HG02642 (cell line): Measurements from ENCODE around the gene PITX2.

Source experiments
- ATAC-seq: cut with Tn5 transposase; IDR thresholded peaks from one replicate; pipeline ENCODE4 v1.9.1; 2021; ENCODE audit warnings: mild to moderate bottlenecking; ENCODE audit not compliant: unreplicated experiment, poor library complexity

The PITX2 gene

DNA sequence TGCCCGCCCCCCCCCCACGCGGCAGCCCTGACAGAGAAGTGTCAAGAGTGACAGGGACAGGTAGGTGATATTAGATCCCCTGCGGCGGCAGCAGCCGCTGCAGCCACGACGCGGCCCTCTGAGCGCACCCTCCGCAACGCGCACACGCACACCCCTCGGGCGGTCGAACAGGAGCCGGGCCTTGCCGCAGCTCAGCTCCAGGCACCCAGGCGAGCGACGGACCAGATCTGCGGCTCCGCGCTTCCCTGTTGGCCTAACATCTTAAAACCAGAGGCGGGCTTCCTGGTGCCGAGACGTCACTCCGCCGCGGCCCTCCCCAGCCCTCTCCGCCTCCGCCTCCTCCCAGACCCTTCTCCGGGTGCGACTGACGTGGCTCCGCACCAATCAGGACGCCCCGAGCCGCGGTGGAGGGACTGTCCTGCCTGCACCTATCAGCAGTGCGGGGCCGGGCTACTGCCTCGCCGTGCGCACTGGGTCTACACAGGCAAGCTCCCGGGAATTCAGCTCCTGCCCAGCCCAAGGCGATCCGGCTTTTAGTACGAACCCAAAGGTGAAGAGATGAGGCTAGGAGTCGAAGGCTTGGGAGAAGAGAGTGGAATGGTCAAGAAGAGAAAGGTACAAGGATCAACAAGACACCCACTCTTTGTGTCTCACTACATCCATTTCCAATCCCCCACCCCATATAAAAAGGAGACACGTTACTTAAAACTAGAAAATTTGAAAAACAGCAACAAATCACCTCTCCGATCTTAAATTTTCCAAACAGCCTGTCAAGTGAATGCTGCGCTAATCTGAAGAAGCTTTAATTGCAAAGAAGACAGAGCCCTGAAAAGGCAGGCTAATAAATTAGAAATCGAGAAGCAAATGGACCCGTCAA, at the start of gene PITX2:
TSS of gene PITX2 (minus strand) at position 237 of the 877 bp plus-strand sequence. CDS start 617 bp downstream, outside the sequence.
- peak; percentile 86 for ATAC-seq

DNA sequence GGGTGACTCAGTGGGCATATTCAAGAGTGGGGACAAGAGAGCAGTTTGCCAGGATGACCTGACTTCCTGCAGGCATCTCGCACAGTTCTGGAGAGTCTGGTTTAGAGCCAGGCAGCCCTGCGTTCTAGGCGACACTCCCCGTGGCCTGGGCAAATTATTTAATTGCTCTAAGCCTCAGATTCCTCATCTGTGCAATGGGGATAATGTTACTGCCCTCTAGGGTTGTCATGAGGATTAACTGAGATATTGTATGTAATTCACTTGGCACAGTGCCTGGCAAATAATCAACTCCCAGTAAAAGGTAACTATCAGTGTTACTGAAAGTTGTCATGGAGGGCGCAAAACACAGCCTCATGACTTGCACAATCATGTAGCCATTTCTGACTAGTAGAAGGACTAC, 48.8 kb upstream of the PITX2 start:
- no peak for ATAC-seq

DNA sequence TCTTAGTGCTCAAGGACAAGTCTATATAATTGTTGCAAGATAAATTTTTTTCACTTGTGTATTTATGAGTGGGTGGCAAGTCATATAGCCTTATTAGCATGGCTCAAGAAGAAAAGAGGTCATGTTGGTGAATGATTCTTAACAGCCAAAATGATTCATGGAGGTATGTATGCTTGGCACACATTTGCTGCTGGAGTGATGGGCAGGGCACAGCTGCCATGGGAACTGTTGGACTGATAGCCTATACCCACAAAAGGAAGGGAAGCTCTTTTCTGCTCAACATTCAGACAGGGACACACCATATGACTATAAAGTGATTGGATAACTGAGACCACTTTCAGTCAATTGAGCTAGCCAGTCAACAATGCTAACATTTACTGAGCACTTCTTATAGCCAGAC, 46.8 kb upstream of the PITX2 start:
- ATAC-seq, result no peak

DNA sequence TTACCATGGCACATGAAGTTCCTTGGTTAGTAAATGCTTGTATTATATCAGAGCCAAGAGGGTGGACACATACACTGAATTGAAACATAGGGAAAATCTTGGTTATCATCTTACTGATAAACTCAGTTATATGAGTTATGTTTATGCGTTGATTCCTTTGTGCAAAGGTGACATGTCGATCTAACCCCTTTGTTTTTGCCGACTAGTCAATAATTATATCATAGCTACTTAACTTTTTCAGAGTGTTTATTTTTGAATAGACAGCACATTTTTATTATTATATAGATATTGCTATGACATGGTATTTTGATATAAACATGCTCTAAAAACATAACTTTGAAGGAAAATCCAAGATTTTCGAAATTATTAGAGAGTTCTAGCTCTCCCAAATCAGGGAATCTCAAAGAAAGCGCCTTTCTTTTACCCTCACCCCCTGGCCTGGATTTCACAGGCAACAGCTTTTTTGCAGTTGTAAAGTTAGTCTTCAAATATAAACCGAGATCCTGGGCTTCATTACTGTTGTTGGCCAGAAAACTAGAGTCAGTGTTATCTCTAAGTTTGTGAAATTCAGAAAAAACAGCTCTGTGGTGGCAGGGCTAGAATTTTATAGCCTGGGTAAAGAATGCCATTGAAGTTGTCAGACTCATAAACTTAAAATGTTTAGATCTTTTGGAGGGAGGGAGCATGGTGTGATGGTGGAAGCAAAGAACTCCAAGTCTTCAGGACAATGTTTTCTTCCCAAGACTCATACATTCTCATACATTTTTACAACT, 45.8 kb upstream of the PITX2 start:
- no peak for ATAC-seq

DNA sequence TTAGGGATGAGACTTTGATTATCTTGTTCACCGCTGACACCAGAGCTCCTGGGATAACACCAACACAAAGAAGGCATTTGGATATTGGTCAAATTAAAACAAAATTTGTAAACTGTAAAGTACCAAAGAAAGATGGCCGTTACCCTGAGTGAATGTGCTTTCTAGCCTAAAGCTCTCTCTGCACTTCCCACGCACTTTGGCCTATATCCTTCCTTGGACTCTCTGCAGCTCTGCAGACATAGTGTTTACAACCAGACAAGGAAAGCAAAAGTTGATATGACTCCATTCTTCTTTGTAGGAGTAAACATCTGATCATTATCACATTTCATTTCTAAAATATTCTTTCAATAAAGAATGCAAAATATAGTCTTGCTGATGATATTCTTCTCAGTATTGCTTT, 44.8 kb upstream of the PITX2 start:
- ATAC-seq, result no peak

- ATAC-seq, result no peak
These were observed 43.2 kb upstream of the PITX2 start for GRCh38 chr4:110666030-110666429.

DNA sequence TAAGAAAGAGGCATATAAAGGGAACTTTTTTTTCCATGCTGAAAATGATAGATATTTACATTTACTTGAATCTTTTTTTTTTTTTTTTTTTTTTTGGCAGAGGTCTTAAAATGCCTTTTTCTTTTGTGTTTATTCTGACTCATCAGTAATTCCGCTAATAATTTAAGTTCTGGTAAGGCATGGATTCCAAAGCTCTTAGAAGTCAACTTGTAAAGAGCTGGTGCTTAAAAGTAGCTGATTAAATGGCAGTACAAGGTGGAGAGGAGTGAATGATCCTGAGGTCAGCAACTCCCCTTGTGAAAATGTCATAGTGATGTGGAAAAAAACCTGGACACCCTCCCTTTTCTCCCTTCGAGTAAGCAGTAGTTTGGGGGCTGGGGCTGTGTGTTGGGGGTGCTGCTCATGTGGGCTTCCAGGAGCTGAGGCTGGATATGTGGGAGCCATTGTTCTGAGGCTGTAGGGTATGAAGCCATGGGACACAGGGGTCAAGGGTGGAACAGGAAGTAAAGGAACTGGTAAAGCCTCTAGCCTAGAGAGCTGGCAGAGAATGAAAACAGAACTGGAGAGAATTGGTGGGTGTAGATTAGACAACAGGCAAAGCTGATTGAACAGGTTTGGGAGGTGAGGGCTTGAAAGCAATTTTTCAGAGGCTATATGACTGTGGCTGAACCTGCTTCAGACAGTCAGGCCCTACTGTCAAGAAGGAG, 41.0 kb upstream of the PITX2 start:
- no peak for ATAC-seq

DNA sequence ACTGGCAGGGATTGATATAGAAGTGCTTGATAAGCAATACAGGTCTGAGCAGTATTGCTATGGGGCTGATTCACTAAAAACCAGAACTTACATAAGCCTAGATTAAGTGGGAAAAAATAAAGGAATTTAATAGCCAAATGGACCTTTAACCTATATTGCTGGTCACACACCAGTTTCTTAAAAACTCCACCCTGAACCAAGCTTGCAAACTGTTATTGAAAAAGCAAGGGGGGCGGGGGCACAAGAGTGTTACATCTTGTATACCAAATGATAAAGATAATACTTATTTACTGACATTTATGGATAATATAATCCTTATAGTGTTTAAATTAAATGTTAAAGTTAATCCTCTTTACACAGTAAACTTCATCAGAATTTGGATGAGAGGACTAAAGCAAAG, 40.3 kb upstream of the PITX2 start:
- ATAC-seq, result no peak

DNA sequence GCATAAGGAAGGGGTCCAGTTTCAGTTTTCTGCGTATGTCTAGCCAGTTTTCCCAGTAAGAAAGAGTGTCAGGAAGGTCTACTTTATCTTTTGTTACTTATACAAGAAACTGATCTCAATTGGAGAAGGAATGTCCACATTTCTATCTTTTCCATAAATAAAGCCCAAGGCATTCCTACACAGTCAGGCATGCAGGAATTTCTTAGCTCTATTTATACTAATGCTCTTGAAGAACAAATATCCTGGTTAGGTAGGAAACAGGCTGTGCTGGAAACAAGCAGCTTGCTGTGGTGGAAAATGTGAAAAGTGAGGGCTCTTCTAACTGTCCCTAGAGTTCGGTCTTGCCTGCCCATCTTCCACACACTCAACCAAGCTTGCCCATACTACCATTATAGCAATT, 37.9 kb upstream of the PITX2 start:
- ATAC-seq, result no peak

GRCh38 chr4:110654254-110654635, 31.4 kb upstream of the PITX2 start:
- no peak for ATAC-seq

DNA sequence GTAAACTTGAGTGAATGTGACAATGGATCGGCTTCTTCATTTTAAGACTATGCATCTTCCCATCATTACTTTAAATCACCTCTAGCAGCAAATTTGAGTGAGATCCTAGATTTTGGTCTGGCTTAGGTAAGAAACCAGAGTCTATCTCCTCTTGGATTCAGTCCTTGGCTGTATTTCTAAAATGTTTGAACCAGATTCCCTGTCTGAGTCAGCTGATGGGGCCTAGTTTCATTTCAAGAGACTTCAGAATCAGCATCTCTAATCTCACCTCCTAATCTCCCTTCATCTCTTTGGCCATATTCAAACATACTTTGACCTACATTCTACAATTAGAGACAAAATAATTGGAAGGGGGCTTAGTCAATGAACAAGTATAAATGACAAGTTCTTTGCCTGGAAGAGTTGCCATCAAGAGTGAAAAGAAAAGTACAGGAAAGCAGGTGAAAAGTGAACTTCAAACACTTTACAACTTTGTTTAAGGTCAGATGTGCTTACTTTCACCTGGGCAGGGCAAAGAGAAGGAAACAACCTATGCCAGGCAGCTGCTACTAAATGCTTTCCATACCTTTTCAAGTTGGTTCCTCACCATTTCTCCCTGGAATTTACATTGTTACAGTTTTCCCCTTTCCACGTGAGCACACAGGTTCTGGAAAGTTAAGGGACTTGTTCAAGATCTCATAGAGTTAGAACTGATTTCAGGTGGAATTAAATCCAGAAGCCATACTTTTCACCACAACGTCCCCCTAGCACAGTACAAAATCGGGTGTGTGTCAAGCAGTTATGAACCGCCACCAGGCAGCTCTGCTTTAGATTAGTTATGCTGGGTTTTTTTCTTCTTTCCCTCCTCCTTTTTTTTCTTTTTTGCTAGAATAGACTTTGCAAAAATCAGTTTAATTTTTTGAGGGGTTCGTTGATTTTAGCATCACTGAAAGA, 30.7 kb upstream of the PITX2 start:
- ATAC-seq, result no peak

- no peak for ATAC-seq
These were observed 21.1 kb upstream of the PITX2 start for GRCh38 chr4:110644008-110644407.

DNA sequence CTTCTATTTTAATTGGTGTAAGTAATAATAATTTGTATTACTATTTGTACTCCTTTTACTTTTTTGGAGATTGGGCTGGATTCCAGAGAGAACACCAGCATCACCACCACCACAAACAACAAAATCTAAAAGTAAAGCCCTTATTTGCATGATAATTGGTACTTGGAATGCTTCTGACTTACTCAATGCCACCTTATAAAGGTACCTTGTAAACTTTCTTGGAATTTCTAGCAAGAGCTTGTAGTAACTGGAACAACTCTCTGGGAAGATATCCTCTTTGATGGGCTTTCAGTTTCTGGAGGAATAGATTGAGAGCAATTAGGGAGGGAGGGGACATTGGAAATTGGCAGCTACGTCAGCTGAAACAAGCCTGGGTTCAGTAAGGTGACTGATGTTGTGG, 20.2 kb upstream of the PITX2 start:
- ATAC-seq, result no peak

GRCh38 chr4:110641218-110641617, 18.3 kb upstream of the PITX2 start:
- no peak for ATAC-seq

GRCh38 chr4:110640576-110640975, 17.7 kb upstream of the PITX2 start:
- no peak for ATAC-seq

- no peak for ATAC-seq
These were observed 16.6 kb upstream of the PITX2 start for GRCh38 chr4:110639207-110640090.

GRCh38 chr4:110638089-110638746, 15.3 kb upstream of the PITX2 start:
- ATAC-seq, result no peak

- ATAC-seq, result no peak
These were observed 14.7 kb upstream of the PITX2 start for GRCh38 chr4:110637408-110638088.
